ENCODE results near the gene SKAP1. TPM values are rescaled to one million over a fixed set of nuclear protein-coding genes. Genes with fewer than 3 reads are reported as not detected.

SKAP1 gene
- total RNA-seq, 1 experiment from 2014 or later, result 0.31 TPM

- H3K9me2 ChIP-seq (ENCODE audit: insufficient read depth), result no peaks in the 10 kb centered on the region
- H3K9me3 ChIP-seq (ENCODE audit: insufficient read depth, low read depth), result no peaks in the 10 kb centered on the region
- no peak overlapping the region for H2AFZ ChIP-seq
- H3K4me1 ChIP-seq (replicated peaks; ENCODE audit: insufficient read depth), result no peaks in the 10 kb centered on the region
- ChIA-PET POLR2A (ENCODE audit: unreplicated experiment) (no interaction called here), CTCF (interaction anchor here (0.7 kb wide), 2 partner anchors 11 to 61 kb away, joined by 4 read pairs; no protein-coding TSS in a partner anchor)
- TF ChIP-seq, protein P1, sequence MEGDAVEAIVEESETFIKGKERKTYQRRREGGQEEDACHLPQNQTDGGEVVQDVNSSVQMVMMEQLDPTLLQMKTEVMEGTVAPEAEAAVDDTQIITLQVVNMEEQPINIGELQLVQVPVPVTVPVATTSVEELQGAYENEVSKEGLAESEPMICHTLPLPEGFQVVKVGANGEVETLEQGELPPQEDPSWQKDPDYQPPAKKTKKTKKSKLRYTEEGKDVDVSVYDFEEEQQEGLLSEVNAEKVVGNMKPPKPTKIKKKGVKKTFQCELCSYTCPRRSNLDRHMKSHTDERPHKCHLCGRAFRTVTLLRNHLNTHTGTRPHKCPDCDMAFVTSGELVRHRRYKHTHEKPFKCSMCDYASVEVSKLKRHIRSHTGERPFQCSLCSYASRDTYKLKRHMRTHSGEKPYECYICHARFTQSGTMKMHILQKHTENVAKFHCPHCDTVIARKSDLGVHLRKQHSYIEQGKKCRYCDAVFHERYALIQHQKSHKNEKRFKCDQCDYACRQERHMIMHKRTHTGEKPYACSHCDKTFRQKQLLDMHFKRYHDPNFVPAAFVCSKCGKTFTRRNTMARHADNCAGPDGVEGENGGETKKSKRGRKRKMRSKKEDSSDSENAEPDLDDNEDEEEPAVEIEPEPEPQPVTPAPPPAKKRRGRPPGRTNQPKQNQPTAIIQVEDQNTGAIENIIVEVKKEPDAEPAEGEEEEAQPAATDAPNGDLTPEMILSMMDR (conservative IDR thresholded peaks at IDR 0.05), result no peak
- no peak for TF ChIP-seq EZH2 (IDR thresholded peaks at IDR 0.05; ENCODE audit: low read depth)
- no peak for DNase-seq
- no peaks in the 10 kb centered on the region for H3K36me3 ChIP-seq (ENCODE audit: low read depth)
- no peak overlapping the region for H3K4me2 ChIP-seq
- no peak overlapping the region for H3K27ac ChIP-seq
- 0 out of 2 replicates have a peak, but pooled peaks cover 12% of the 10 kb centered on the region for H3K27me3 ChIP-seq (ENCODE audit: insufficient read depth, low read depth)
- no peaks in the 10 kb centered on the region for H4K20me1 ChIP-seq (ENCODE audit: insufficient read depth)
- no peaks in the 10 kb centered on the region for H3F3A ChIP-seq (ENCODE audit: insufficient read depth, low read depth)
- no TSS peak for BruUV-seq (replicated peaks)
- H3K4me3 ChIP-seq, result no peak overlapping the region
- intact Hi-C loops (cut with micrococcal nuclease; ENCODE audit: unreplicated experiment), result no loop called here
- H3K79me2 ChIP-seq (ENCODE audit: low read depth), result no peaks in the 10 kb centered on the region
These were observed 290.1 kb downstream of the SKAP1 start for GRCh38 chr17:48139944-48140343.

DNA sequence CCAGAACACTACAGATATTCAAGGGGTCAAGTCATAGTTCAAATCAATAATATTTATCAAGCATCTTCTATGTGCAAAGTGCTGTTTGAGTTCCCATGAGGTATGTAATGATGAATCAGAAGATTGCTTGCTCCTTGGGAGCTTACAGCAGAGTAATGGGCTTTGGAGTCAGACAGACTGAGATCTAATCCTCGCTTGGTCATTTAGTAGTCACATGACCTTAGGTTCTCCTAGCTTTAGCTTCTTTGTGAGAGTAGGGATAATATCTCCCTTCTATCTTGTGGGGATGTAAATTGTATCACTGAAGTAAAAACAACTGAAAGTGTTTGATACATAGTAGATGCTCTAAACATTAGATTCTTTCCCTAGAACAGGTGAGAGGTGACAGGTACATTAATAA is 292.4 kb downstream of the SKAP1 start:
- ChIA-PET POLR2A (ENCODE audit: unreplicated experiment) (interaction anchor here (0.7 kb wide), 1 partner anchor 368 kb away, joined by 5 read pairs; no protein-coding TSS in a partner anchor), CTCF (no interaction called here)
- no peaks in the 10 kb centered on the region for H3K9me3 ChIP-seq (ENCODE audit: insufficient read depth, low read depth)
- BruUV-seq (replicated peaks), result no TSS peak
- intact Hi-C loops (cut with micrococcal nuclease; ENCODE audit: unreplicated experiment), result no loop called here
- H2AFZ ChIP-seq, result no peak overlapping the region
- no peaks in the 10 kb centered on the region for H3K79me2 ChIP-seq (ENCODE audit: low read depth)
- H4K20me1 ChIP-seq (ENCODE audit: insufficient read depth), result no peaks in the 10 kb centered on the region
- no peaks in the 10 kb centered on the region for H3F3A ChIP-seq (ENCODE audit: insufficient read depth, low read depth)
- H3K4me2 ChIP-seq, result no peak overlapping the region
- no peak overlapping the region for H3K4me3 ChIP-seq
- TF ChIP-seq, protein P1 (conservative IDR thresholded peaks at IDR 0.05), result no peak
- no peak for TF ChIP-seq EZH2 (IDR thresholded peaks at IDR 0.05; ENCODE audit: low read depth)
- no peaks in the 10 kb centered on the region for H3K9me2 ChIP-seq (ENCODE audit: insufficient read depth)
- H3K36me3 ChIP-seq (ENCODE audit: low read depth), result no peaks in the 10 kb centered on the region
- no peak for DNase-seq
- no peaks in the 10 kb centered on the region for H3K27me3 ChIP-seq (ENCODE audit: insufficient read depth, low read depth)
- no peaks in the 10 kb centered on the region for H3K4me1 ChIP-seq (replicated peaks; ENCODE audit: insufficient read depth)
- no peak overlapping the region for H3K27ac ChIP-seq

DNA sequence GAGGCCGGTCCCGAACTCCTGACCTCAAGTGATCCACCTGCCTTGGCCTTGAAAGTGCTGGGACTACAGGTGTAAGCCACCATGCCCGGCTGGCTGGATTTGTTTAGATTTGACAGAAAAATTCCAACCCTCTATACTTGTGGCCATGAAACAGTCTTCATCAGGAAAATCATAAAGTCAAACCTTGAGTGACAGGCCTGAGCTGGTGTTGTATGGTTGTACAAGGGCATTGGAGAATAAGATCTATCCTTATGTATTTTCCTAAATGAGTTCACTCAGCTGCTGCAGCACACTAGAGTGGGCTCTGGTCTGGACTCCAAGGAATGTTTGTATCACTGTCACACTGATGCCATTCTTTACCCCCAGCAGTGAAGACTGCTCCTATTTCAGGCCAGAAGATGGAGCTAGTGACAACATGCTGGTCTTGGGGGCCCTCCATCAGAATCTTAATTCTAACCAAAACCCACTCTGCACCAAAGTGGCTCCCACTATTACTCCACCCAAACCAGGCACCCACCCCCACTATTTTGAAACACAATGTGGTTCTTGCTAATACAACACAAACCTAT is 295.0 kb downstream of the SKAP1 start:
- Histone ChIP-seq H3K4me3 (no peak overlapping the region), H3K4me2 (no peak overlapping the region), H3F3A (ENCODE audit: insufficient read depth, low read depth) (no peaks in the 10 kb centered on the region), H3K79me2 (ENCODE audit: low read depth) (no peaks in the 10 kb centered on the region), H3K4me1 (replicated peaks; ENCODE audit: insufficient read depth) (no peaks in the 10 kb centered on the region), H3K36me3 (ENCODE audit: low read depth) (no peaks in the 10 kb centered on the region), H3K27ac (no peak overlapping the region), H3K9me3 (ENCODE audit: insufficient read depth, low read depth) (no peaks in the 10 kb centered on the region), H3K27me3 (ENCODE audit: insufficient read depth, low read depth) (no peaks in the 10 kb centered on the region), H4K20me1 (ENCODE audit: insufficient read depth) (no peaks in the 10 kb centered on the region), H2AFZ (no peak overlapping the region), H3K9me2 (ENCODE audit: insufficient read depth) (no peaks in the 10 kb centered on the region)
- CTCF ChIA-PET, result no interaction called here
- no TSS peak for BruUV-seq (replicated peaks)
- intact Hi-C loops (cut with micrococcal nuclease; ENCODE audit: unreplicated experiment), result no loop called here
- POLR2A ChIA-PET (ENCODE audit: unreplicated experiment), result no interaction called here
- no peak for TF ChIP-seq EZH2 (IDR thresholded peaks at IDR 0.05; ENCODE audit: low read depth)
- TF ChIP-seq, protein P1 (conservative IDR thresholded peaks at IDR 0.05), result no peak
- DNase-seq, result no peak
